ENCODE data around the gene DLGAP1. TPM values are rescaled to one million over a fixed set of nuclear protein-coding genes. Genes with fewer than 3 reads are reported as not detected.

The DLGAP1 gene
- total and polyA plus RNA-seq, 4 donors, result 0.54 to 11.8 (median 3.1) TPM

GRCh38 chr18:3985664-3986063, 469.4 kb downstream of the DLGAP1 start:
- H3K27me3 ChIP-seq (ENCODE audit: control insufficient read depth in 3 of 3, insufficient read depth in 3 of 3, low read length in 2 of 3), result no peaks in the 10 kb centered on the region
- no peaks in the 10 kb centered on the region for H3K4me1 ChIP-seq (ENCODE audit: control insufficient read depth in 5 of 5, insufficient read depth in 5 of 5, low read length in 5 of 5)
- WGBS, 2 donors, result 96 to 100% methylated on average over 2 of the region's 2 CpGs
- no peak overlapping the region for H3K9ac ChIP-seq (ENCODE audit: insufficient read depth in 1 of 2, low read length in 2 of 2)
- H3K9me3 ChIP-seq (ENCODE audit: control insufficient read depth in 4 of 4, insufficient read depth in 3 of 4, low read length in 3 of 4), result no peaks in the 10 kb centered on the region
- no peak for ATAC-seq (ENCODE audit: insufficient read depth, low FRiP score)
- TF ChIP-seq CTCF (IDR thresholded peaks at IDR 0.05; ENCODE audit: control extremely low read depth, extremely low read depth), result no peak
- H3K27ac ChIP-seq (ENCODE audit: low read depth in 1 of 2, low read length in 1 of 2), result no peak overlapping the region
- no peaks in the 10 kb centered on the region for H3K36me3 ChIP-seq (ENCODE audit: control insufficient read depth in 4 of 4, insufficient read depth in 4 of 4, low read length in 4 of 4)
- H3K4me3 ChIP-seq, result no peak overlapping the region
- DNase-seq, result no peak

- DNase-seq (no peak), ATAC-seq (ENCODE audit: insufficient read depth, low FRiP score) (no peak)
- no peak overlapping the region for H3K9ac ChIP-seq (ENCODE audit: insufficient read depth in 1 of 2, low read length in 2 of 2)
- no peaks in the 10 kb centered on the region for H3K36me3 ChIP-seq (ENCODE audit: control insufficient read depth in 4 of 4, insufficient read depth in 4 of 4, low read length in 4 of 4)
- H3K9me3 ChIP-seq (ENCODE audit: control insufficient read depth in 4 of 4, insufficient read depth in 3 of 4, low read length in 3 of 4), result peaks cover 0 to 2% (median 0%) of the 10 kb centered on the region in 4 donors
- H3K27me3 ChIP-seq (ENCODE audit: control insufficient read depth in 3 of 3, insufficient read depth in 3 of 3, low read length in 2 of 3), result no peaks in the 10 kb centered on the region
- no peak for TF ChIP-seq CTCF (IDR thresholded peaks at IDR 0.05; ENCODE audit: control extremely low read depth, extremely low read depth)
- H3K4me3 ChIP-seq, result no peak overlapping the region
- H3K27ac ChIP-seq (ENCODE audit: low read depth in 1 of 2, low read length in 1 of 2), result no peak overlapping the region
- no peaks in the 10 kb centered on the region for H3K4me1 ChIP-seq (ENCODE audit: control insufficient read depth in 5 of 5, insufficient read depth in 5 of 5, low read length in 5 of 5)
These were observed 470.1 kb downstream of the DLGAP1 start for GRCh38 chr18:3985020-3985419.

GRCh38 chr18:3984163-3984757, 470.8 kb downstream of the DLGAP1 start:
- Histone ChIP-seq H3K27me3 (ENCODE audit: control insufficient read depth in 3 of 3, insufficient read depth in 3 of 3, low read length in 2 of 3) (no peaks in the 10 kb centered on the region), H3K4me1 (ENCODE audit: control insufficient read depth in 5 of 5, insufficient read depth in 5 of 5, low read length in 5 of 5) (no peaks in the 10 kb centered on the region), H3K27ac (ENCODE audit: low read depth in 1 of 2, low read length in 1 of 2) (no peak overlapping the region), H3K36me3 (ENCODE audit: control insufficient read depth in 4 of 4, insufficient read depth in 4 of 4, low read length in 4 of 4) (no peaks in the 10 kb centered on the region), H3K9ac (ENCODE audit: insufficient read depth in 1 of 2, low read length in 2 of 2) (no peak overlapping the region), H3K4me3 (no peak overlapping the region), H3K9me3 (ENCODE audit: control insufficient read depth in 4 of 4, insufficient read depth in 3 of 4, low read length in 3 of 4) (peaks cover 0 to 2% (median 0%) of the 10 kb centered on the region in 4 donors)
- no peak for TF ChIP-seq CTCF (IDR thresholded peaks at IDR 0.05; ENCODE audit: control extremely low read depth, extremely low read depth)
- no peak for DNase-seq
- WGBS, 2 donors, result 75 to 88% methylated on average over 3 of the region's 3 CpGs
- ATAC-seq (ENCODE audit: insufficient read depth, low FRiP score), result no peak

All from lung (tissue), 12 donors.